SU-DHL-6 (cell line): ENCODE data around the gene EFCAB6.

Experiments used
- EZH2phosphoT487 ChIP-seq: fragments of 200-600 bp; sonication (generic), shearing (Covaris generic); conservative IDR thresholded peaks from 2 replicates; pipeline ENCODE4 v1.6.1; 2018; ENCODE audit warnings: mild to moderate bottlenecking, antibody characterized with exemption, low read length, moderate library complexity, mixed read lengths
- TF ChIP-seq, protein P1 (sequence below): fragments of 200-600 bp; sonication (generic); IDR thresholded peaks from one replicate; pipeline ENCODE4 v1.5.1; 2017; ENCODE audit warnings: antibody characterized with exemption, mild to moderate bottlenecking, low read length, moderate library complexity; ENCODE audit not compliant: insufficient read depth, poor library complexity, severe bottlenecking

DNA sequence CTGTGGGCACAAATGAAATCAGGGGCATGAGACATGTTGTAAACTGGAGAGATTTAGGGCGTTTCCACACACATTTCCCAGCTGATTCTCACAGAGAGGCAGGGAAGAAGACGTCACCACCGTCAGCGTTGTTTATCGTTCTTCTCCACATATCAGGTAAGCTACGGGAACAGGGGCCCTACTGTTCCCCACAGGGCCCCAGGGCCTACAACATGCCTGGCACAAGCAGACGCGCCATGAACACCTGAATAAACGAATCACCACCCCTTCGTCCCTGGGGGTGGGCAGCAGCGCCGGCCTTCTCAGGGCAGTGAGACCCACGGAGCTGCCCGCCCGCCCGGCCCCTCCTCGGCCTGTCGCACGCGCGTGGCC is 342 bp downstream of the EFCAB6 start:
- TF ChIP-seq, protein P1, sequence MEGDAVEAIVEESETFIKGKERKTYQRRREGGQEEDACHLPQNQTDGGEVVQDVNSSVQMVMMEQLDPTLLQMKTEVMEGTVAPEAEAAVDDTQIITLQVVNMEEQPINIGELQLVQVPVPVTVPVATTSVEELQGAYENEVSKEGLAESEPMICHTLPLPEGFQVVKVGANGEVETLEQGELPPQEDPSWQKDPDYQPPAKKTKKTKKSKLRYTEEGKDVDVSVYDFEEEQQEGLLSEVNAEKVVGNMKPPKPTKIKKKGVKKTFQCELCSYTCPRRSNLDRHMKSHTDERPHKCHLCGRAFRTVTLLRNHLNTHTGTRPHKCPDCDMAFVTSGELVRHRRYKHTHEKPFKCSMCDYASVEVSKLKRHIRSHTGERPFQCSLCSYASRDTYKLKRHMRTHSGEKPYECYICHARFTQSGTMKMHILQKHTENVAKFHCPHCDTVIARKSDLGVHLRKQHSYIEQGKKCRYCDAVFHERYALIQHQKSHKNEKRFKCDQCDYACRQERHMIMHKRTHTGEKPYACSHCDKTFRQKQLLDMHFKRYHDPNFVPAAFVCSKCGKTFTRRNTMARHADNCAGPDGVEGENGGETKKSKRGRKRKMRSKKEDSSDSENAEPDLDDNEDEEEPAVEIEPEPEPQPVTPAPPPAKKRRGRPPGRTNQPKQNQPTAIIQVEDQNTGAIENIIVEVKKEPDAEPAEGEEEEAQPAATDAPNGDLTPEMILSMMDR: no peak
- no peak for TF ChIP-seq EZH2phosphoT487
